GM23338 (cell line): Measurements from ENCODE around the gene CXXC5. TPM values are rescaled to one million over a fixed set of nuclear protein-coding genes. Genes with fewer than 3 reads are reported as not detected.

ENCODE experiments used
- ATAC-seq: fragments of 200-7000 bp; cut with Tn5 transposase; 3 replicates; pipeline ENCODE4 v1.9.1; 2020
- DNase-seq: peaks from one replicate; pipeline ENCODE4 v3.0.0-alpha.2; 2015; ENCODE audit warnings: low spot score
- H2AFZ ChIP-seq: fragments of 200-600 bp; sonication (generic); 2 replicates; pipeline ENCODE4 v1.8.0; 2016; ENCODE audit warnings: antibody characterized with exemption, mild to moderate bottlenecking, moderate library complexity
- H3F3A ChIP-seq: fragments of 200-600 bp; sonication (generic); replicated peaks from 2 replicates; pipeline ENCODE4 v1.8.0; 2017; ENCODE audit warnings: antibody characterized with exemption, mixed run types, low read depth
- H3K27ac ChIP-seq: fragments of 200-600 bp; sonication (generic); 2 replicates; pipeline ENCODE4 v1.6.1; 2016; ENCODE audit warnings: low read depth
- H3K27me3 ChIP-seq: fragments of 200-600 bp; sonication (generic); 2 replicates; pipeline ENCODE4 v1.8.0; 2016; ENCODE audit warnings: mild to moderate bottlenecking, mixed run types, moderate library complexity; ENCODE audit not compliant: insufficient read depth
- H3K36me3 ChIP-seq: fragments of 200-600 bp; sonication (generic); 2 replicates; pipeline ENCODE4 v1.8.0; 2016; ENCODE audit warnings: mild to moderate bottlenecking; ENCODE audit not compliant: insufficient read depth
- H3K4me1 ChIP-seq: fragments of 200-600 bp; sonication (generic); 2 replicates; pipeline ENCODE4 v1.8.0; 2016; ENCODE audit warnings: mild to moderate bottlenecking, moderate library complexity; ENCODE audit not compliant: insufficient read depth
- H3K4me2 ChIP-seq: fragments of 200-600 bp; sonication (generic); 2 replicates; pipeline ENCODE4 v1.7.1; 2017; ENCODE audit warnings: mixed run types
- H3K4me3 ChIP-seq: fragments of 200-600 bp; sonication (generic); 2 replicates; pipeline ENCODE4 v1.6.1; 2016; ENCODE audit warnings: mixed run types
- H3K79me2 ChIP-seq: fragments of 200-600 bp; sonication (generic); replicated peaks from 2 replicates; pipeline ENCODE4 v1.8.0; 2017; ENCODE audit warnings: mild to moderate bottlenecking; ENCODE audit not compliant: insufficient read depth
- H3K9me2 ChIP-seq: fragments of 200-600 bp; sonication (generic); 2 replicates; pipeline ENCODE4 v1.8.0; 2017; ENCODE audit not compliant: insufficient read depth
- H4K20me1 ChIP-seq: fragments of 200-600 bp; sonication (generic); replicated peaks from 2 replicates; pipeline ENCODE4 v1.8.0; 2017; ENCODE audit warnings: mild to moderate bottlenecking; ENCODE audit not compliant: insufficient read depth
- H3K27ac Mint-ChIP-seq: 2 replicates; pipeline ENCODE4 v1.8.0; 2020; ENCODE audit warnings: inconsistent platforms, mild to moderate bottlenecking, moderate library complexity, mixed read lengths
- H3K27me3 Mint-ChIP-seq: 3 replicates; pipeline ENCODE4 v1.8.0; 2022; ENCODE audit warnings: low read depth, mild to moderate bottlenecking, moderate library complexity, mixed read lengths, inconsistent platforms; ENCODE audit not compliant: insufficient read depth, poor library complexity
- H3K36me3 Mint-ChIP-seq: 3 replicates; pipeline ENCODE4 v1.8.0; 2021; ENCODE audit warnings: low read depth, mild to moderate bottlenecking, inconsistent platforms, moderate library complexity, mixed read lengths
- H3K4me1 Mint-ChIP-seq: 3 replicates; pipeline ENCODE4 v1.8.0; 2020; ENCODE audit warnings: mild to moderate bottlenecking, inconsistent platforms, mixed read lengths
- H3K4me3 Mint-ChIP-seq: 3 replicates; pipeline ENCODE4 v1.8.0; 2021; ENCODE audit warnings: moderate library complexity, mild to moderate bottlenecking, inconsistent platforms, mixed read lengths
- H3K9me3 Mint-ChIP-seq: 3 replicates; pipeline ENCODE4 v1.8.0; 2020; ENCODE audit warnings: moderate library complexity, mild to moderate bottlenecking, inconsistent platforms, mixed read lengths
- CREB1 ChIP-seq: fragments of 250-450 bp; sonication (Bioruptor Pico); IDR thresholded peaks from 2 replicates; pipeline ENCODE4 v1.5.0; 2020; ENCODE audit warnings: low read depth, mild to moderate bottlenecking, moderate library complexity
- CTCF ChIP-seq, 2 experiments: fragments of 200-600 bp in 1 of 2; sonication (generic) in 1 of 2; conservative IDR thresholded peaks; 2 replicates each; pipeline versions ENCODE4 v1.5.1 to v1.6.1; 2016 to 2017; ENCODE audit warnings: antibody characterized with exemption in 2 of 2, low read depth in 2 of 2, mild to moderate bottlenecking in 2 of 2, moderate library complexity in 1 of 2
- ETS1 ChIP-seq: IDR thresholded peaks from 2 replicates; pipeline ENCODE4 v1.6.1; 2016; ENCODE audit warnings: antibody characterized with exemption
- EZH2 ChIP-seq: fragments of 200-600 bp; sonication (generic); IDR thresholded peaks from one replicate; pipeline ENCODE4 v1.8.0; 2017; ENCODE audit warnings: antibody characterized with exemption, mild to moderate bottlenecking, low read depth; ENCODE audit not compliant: unreplicated experiment
- JUNB ChIP-seq: IDR thresholded peaks from one replicate; pipeline ENCODE4 v1.6.1; 2016; ENCODE audit warnings: antibody characterized with exemption; ENCODE audit not compliant: unreplicated experiment
- REST ChIP-seq: IDR thresholded peaks from one replicate; pipeline ENCODE4 v1.6.1; 2018; ENCODE audit warnings: antibody characterized with exemption; ENCODE audit not compliant: unreplicated experiment
- ZNF114 ChIP-seq: fragments of 250-450 bp; sonication (Bioruptor Pico); IDR thresholded peaks from 2 replicates; pipeline ENCODE4 v1.5.0; 2020; ENCODE audit warnings: mild to moderate bottlenecking, moderate library complexity
- ZNF331 ChIP-seq: fragments of 250-450 bp; sonication (Bioruptor Pico); IDR thresholded peaks from 2 replicates; pipeline ENCODE4 v1.5.0; 2020; ENCODE audit warnings: low read depth, mild to moderate bottlenecking, moderate library complexity
- polyA plus RNA-seq: library from polyadenylated mRNA; unstranded; fragments of >200 nt; fragmentation: Nextera tagmentation; extraction: Ambion mirVana; gene quantifications from 2 replicates; pipeline ENCODE4 v1.2.1, GENCODE V29; 2016
- total RNA-seq: library from RNA; depleted of rRNA; stranded (reverse); fragments of >200 nt; shearing (Covaris generic); gene quantifications from 2 replicates; pipeline ENCODE4 v1.2.3, GENCODE V29; 2014

CXXC5 gene
- total and polyA plus RNA-seq, 2 experiments from 2014 or later, result 63.3 to 111 TPM

- no peak overlapping the region for H3K4me3 ChIP-seq
- H3K4me2 ChIP-seq, result no peak overlapping the region
- H2AFZ ChIP-seq, result no peak overlapping the region
- H4K20me1 ChIP-seq, result no peaks in the 10 kb centered on the region
- no peaks in the 10 kb centered on the region for H3K27me3 ChIP-seq
- Mint-ChIP-seq H3K4me1 (no peaks in the 10 kb centered on the region; the same call in 2 of the 3 replicates), H3K4me3 (no peak overlapping the region), H3K27ac (no peak overlapping the region), H3K9me3 (peaks cover 29% of the 10 kb centered on the region), H3K36me3 (peaks cover 24% of the 10 kb centered on the region), H3K27me3 (peaks cover 21% of the 10 kb centered on the region)
- no peak for DNase-seq
- no peaks in the 10 kb centered on the region for H3K4me1 ChIP-seq
- H3F3A ChIP-seq, result no peaks in the 10 kb centered on the region
- no peak for ATAC-seq
- no peaks in the 10 kb centered on the region for H3K79me2 ChIP-seq
- no peaks in the 10 kb centered on the region for H3K9me2 ChIP-seq
- H3K27ac ChIP-seq, result no peak overlapping the region
- TF ChIP-seq JUNB (no peak), EZH2 (no peak), CTCF (conservative IDR thresholded peaks at IDR 0.05; ENCODE audit: low read depth in 2 of 2) (no peak), ETS1 (no peak), CREB1 (CRISPR knock-in tag) (no peak), ZNF114 (CRISPR knock-in tag) (no peak), ZNF331 (CRISPR knock-in tag) (no peak), REST (no peak)
- H3K36me3 ChIP-seq, result peaks cover 4% of the 10 kb centered on the region
Measured at GRCh38 chr5:139723986-139724587, 75.9 kb downstream of the CXXC5 start.
